HG03575 (cell line): ENCODE measurements around the gene SAFB.

ENCODE experiments used
- ATAC-seq: cut with Tn5 transposase; IDR thresholded peaks from one replicate; pipeline ENCODE4 v1.9.1; 2021; ENCODE audit not compliant: unreplicated experiment, insufficient number of reproducible peaks, low FRiP score; ENCODE audit errors: extremely low read depth

The SAFB gene

DNA sequence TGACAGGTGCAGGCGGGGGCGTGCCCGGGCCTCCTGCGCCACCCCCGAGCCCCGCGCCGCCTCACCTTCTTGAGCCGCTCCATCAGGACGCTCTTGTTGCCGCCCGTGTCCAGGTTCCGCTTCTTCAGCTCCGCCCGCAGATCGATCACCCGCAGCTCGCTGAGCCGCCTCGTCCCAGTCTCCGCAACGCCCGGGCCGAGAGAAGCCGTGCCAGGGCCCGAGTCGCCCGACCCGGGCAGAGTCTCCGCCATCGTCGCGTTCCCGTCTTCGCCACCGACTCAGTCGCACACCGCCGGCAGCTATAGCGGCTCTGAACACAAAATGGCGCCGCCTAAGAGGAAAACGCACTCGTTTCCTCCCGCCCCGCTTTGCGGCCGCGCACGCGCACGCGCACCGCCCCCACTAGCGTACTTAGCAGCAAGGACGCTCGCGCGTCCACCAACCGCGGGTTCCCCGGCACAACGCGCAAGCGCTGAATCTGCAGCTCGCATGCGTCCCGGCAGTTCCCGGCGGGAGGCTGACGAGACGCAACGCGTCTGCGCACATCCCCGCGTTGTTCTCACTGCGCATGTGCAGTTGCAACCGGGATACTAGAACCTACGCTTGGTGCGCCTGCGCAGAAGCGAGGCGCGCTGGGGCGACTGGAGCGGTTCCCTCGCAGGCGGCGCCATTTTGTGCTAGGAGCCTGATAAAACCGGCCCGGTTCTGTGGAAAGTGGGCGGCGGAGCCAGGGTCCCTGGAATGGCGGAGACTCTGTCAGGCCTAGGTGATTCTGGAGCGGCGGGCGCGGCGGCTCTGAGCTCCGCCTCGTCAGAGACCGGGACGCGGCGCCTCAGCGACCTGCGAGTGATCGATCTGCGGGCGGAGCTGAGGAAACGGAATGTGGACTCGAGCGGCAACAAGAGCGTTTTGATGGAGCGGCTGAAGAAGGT is at the start of gene SAFB, which contains the start of gene SAFB2:
Gene SAFB, plus strand, starts transcription at position 619 of the 932 bp plus-strand sequence. Its CDS starts 123 bp downstream, at position 742.
Gene SAFB2, minus strand, starts transcription at position 312 of the 932 bp plus-strand sequence. Its CDS starts 61 bp downstream, at position 251.
- peak; percentile 50 for ATAC-seq

GRCh38 chr19:5575590-5575989 is 47.3 kb upstream of the SAFB start:
- ATAC-seq: no peak

- ATAC-seq: no peak
Measured at GRCh38 chr19:5578097-5578846, 44.6 kb upstream of the SAFB start.

- ATAC-seq: no peak
Measured at GRCh38 chr19:5579286-5579685, 43.6 kb upstream of the SAFB start.

DNA sequence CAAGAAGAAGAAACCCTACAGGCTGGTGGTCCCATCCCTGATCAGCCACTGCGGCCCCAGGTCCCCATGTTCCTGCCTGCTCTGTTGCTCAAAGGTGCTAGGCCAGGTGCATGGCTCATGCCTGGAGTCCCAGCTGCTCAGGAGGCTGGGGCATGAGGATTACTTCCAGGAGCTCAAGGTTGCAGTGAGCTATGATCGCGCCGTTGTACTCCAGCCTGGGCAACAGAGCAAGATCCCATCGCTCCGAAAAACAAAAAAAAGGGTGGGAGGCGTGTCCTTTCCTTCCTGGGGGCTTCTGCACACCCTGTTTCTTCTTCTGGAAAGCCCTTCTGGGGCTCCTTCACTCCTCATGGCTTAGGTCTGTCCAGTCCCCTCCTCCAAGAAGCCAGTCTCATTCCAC is 43.2 kb upstream of the SAFB start:
- no peak for ATAC-seq

DNA sequence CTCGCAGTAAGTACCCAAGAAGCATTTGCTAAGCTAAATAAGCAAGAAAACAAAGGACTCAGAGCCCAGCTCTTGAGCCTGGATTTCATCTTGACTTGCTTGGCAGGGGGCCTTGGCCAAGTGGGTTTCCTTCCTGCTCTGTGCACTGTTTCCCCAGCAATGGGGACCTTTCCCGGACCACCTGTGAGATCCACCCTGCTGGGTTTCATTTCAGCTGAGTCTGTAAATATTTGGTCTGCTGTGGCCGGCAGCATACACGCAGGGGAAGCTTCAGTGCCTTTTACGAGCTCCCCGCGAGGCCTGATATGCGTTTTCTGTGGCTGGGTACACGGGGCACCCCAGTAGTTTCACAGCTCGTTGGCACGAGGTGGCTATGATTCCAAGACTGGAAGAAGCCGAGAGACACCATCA is 42.7 kb upstream of the SAFB start:
- no peak for ATAC-seq

GRCh38 chr19:5585461-5586299 is 37.2 kb upstream of the SAFB start:
- no peak for ATAC-seq

- no peak for ATAC-seq
Measured at GRCh38 chr19:5586300-5587070, 36.4 kb upstream of the SAFB start.

GRCh38 chr19:5587071-5587455 is 35.8 kb upstream of the SAFB start:
- ATAC-seq: no peak

- ATAC-seq: no peak
Measured at GRCh38 chr19:5587661-5588060, 35.2 kb upstream of the SAFB start.

DNA sequence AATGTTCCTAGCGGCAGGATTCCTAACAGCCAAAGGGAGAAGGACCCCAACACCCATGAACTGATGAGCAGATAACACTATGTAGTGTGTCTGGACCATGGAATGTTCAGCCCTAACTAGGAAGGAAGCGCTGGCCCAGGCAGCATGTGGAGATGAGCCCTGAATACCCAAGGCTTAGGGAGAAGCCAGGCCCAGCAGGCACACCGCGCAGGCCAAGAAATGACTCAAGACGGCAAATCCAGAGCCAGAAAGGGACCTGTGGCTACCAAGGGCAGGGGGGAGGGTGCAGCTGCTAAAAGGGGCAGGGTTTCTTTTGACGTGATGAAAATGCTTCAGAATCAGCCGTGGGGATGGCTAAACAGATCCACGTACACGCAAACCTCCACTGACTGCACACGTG is 34.4 kb upstream of the SAFB start:
- no peak for ATAC-seq

GRCh38 chr19:5588906-5589676 is 33.8 kb upstream of the SAFB start:
- ATAC-seq: no peak

GRCh38 chr19:5590151-5590864 is 32.6 kb upstream of the SAFB start:
- ATAC-seq: no peak

- no peak for ATAC-seq
Measured at GRCh38 chr19:5590865-5591154, 32.1 kb upstream of the SAFB start.

DNA sequence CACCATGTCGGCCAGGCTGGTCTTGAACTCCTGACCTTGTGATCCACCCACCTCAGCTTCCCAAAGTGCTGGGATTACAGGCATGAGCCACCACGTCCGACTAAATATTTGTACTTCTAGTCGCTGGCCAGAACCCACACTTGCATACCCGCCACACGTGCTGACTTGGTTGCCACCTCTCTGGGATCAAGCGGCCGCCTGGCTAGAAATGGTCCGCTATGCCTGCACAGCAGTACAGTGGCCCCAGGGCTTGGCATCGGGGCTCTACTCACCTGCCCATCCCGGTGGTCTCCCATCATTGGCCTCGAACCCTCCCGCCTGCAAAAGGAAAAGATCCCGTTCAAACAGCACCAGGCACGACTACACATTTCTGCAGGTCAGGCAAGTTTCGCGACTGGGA is 31.4 kb upstream of the SAFB start:
- ATAC-seq: no peak

DNA sequence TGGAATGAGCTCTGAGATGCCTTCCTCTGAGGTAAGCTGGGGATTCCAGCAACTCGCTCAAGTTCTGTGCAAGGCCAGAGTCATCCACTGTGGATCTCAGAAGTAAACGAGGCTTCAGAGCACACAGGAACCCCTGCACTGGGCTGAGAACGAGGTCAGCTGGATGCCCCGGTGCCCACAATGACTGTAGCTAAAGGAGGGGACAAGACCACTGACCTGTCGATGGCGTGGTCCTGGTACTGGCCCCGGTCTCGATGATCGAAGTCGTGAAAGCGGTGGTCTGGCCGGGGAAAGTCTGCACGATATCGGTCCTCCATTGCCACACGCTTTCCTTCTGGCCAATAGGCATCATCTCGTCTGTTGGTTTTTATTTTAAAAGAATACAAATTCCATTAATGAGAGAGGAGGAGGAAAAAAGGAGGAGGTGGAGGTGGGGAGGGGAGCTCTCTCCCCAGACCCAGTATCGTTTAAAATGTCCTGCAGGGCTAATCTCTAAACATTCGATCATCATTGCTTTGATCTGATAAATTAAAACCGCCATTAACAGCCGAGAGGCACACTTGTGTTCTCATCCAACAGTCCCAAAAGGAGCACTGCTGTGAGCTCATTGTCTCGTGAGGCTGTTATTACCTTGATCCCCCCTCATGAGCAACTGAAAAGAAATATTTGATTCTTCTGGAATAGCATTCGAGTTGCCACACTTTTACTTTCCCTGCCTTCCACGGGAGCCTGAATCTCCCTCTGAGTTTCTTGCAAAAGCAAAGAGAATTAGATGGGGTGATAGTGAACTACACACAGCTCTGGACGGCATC is 30.1 kb upstream of the SAFB start:
- ATAC-seq: no peak
